Panc1 (cell line): ENCODE measurements around the gene TPRG1. TPM values are rescaled to one million over a fixed set of nuclear protein-coding genes. Genes with fewer than 3 reads are reported as not detected.

Experiments used
- ATAC-seq: fragments of 200-7000 bp; cut with Tn5 transposase; 2 replicates; pipeline ENCODE4 v1.9.1; 2020; ENCODE audit warnings: mild to moderate bottlenecking, moderate library complexity
- BruUV-seq: library from RNA; stranded (reverse); fragments of 400-500 nt; replicated peaks from 2 replicates; lab custom pipeline; 2021; lab: Mats Ljungman, UMichigan
- CTCF ChIA-PET: fragments of 300-600 bp; sonication (Branson Sonifier 250); formaldehyde crosslinking; loops from one replicate; lab custom pipeline; 2022; ENCODE audit warnings: antibody characterized with exemption; lab: Charles Lee
- POLR2A ChIA-PET: fragments of 300-600 bp; sonication (Branson Sonifier 250); formaldehyde crosslinking; loops from one replicate; lab custom pipeline; 2022; ENCODE audit warnings: antibody characterized with exemption; lab: Charles Lee
- DNase-seq: peaks from one replicate; pipeline ENCODE4 v3.0.0-alpha.2; 2010; ENCODE audit warnings: low read depth, low spot score
- H3K27ac ChIP-seq: 2 replicates; pipeline ENCODE4 v1.5.1; 2011; ENCODE audit warnings: mild to moderate bottlenecking, low read length, inconsistent platforms
- H3K27me3 ChIP-seq: fragments of 200-500 bp; sonication (Bioruptor generic); 2 replicates; pipeline ENCODE4 v1.6.0; 2014; ENCODE audit warnings: low read length, inconsistent platforms; ENCODE audit not compliant: control insufficient read depth, insufficient read depth
- H3K36me3 ChIP-seq: fragments of 200-500 bp; sonication (Bioruptor generic); 2 replicates; pipeline ENCODE4 v1.5.1; 2014; ENCODE audit warnings: inconsistent platforms, mild to moderate bottlenecking, low read length, moderate library complexity; ENCODE audit not compliant: control insufficient read depth, insufficient read depth
- H3K4me1 ChIP-seq: 2 replicates; pipeline ENCODE4 v1.5.1; 2011; ENCODE audit warnings: inconsistent platforms, mild to moderate bottlenecking, low read length, moderate library complexity; ENCODE audit not compliant: control insufficient read depth, insufficient read depth
- H3K4me3 ChIP-seq, 2 experiments: 2 replicates each; pipeline ENCODE4 v1.5.1; 2011 to 2012; ENCODE audit warnings: low read depth in 2 of 2, low read length in 2 of 2, mild to moderate bottlenecking in 2 of 2, inconsistent platforms in 1 of 2, moderate library complexity in 1 of 2
- H3K9me3 ChIP-seq: fragments of 200-500 bp; sonication (Bioruptor generic); 2 replicates; pipeline ENCODE4 v1.5.1; 2014; ENCODE audit warnings: low read depth, mild to moderate bottlenecking, inconsistent platforms, low read length, moderate library complexity; ENCODE audit not compliant: control insufficient read depth, insufficient read depth
- CTCF ChIP-seq: fragments of 450-650 bp; IDR thresholded peaks from 2 replicates; pipeline ENCODE4 v1.5.1; 2017; ENCODE audit warnings: mild to moderate bottlenecking
- POLR2AphosphoS5 ChIP-seq: IDR thresholded peaks from 2 replicates; pipeline ENCODE4 v1.6.1; 2012; ENCODE audit warnings: mild to moderate bottlenecking, low read depth, low read length, moderate library complexity
- REST ChIP-seq, 2 experiments: IDR thresholded peaks; 2 replicates each; pipeline ENCODE4 v1.6.1; 2011 to 2012; ENCODE audit warnings: low read depth in 2 of 2, control low read depth in 1 of 2, low read length in 1 of 2, mild to moderate bottlenecking in 1 of 2, moderate library complexity in 1 of 2; ENCODE audit not compliant: insufficient read depth in 1 of 2
- SIN3A ChIP-seq: IDR thresholded peaks from 2 replicates; pipeline ENCODE4 v1.6.1; 2012; ENCODE audit warnings: low read depth, mild to moderate bottlenecking, low read length, moderate library complexity, borderline replicate concordance; ENCODE audit not compliant: insufficient read depth
- TCF7L2 ChIP-seq: IDR thresholded peaks from 2 replicates; pipeline ENCODE4 v1.6.1; 2011; ENCODE audit warnings: mild to moderate bottlenecking, low read depth, low read length, inconsistent platforms
- in situ Hi-C: cut with HindIII; loops from 2 replicates; pipeline ENCODE4 v1.10.0; 2016; ENCODE audit warnings: low sequenced_read_pairs, low pct_unique_long_range_greater_than_20kb
- intact Hi-C: fragments of 100-400 bp; cut with micrococcal nuclease; formaldehyde crosslinking; loops from one replicate; pipeline ENCODE4 v1.10.0; 2022; ENCODE audit not compliant: unreplicated experiment
- total RNA-seq: library from RNA; stranded (reverse); gene quantifications from one replicate; pipeline ENCODE4 v1.2.1, GENCODE V29; 2021; ENCODE audit not compliant: unreplicated experiment

The TPRG1 gene
- total RNA-seq, 1 experiment from 2014 or later: not detected

- H3K4me1 ChIP-seq: no peaks in the 10 kb centered on the region
- in situ Hi-C loops: no loop called here
- CTCF ChIA-PET: no interaction called here
- H3K27ac ChIP-seq: no peak overlapping the region
- BruUV-seq: no TSS peak
- H3K27me3 ChIP-seq: no peaks in the 10 kb centered on the region
- DNase-seq (no peak), ATAC-seq (no peak)
- H3K9me3 ChIP-seq: no peaks in the 10 kb centered on the region
- intact Hi-C loops: no loop called here
- H3K4me3 ChIP-seq: no peak overlapping the region
- TF ChIP-seq REST (IDR thresholded peaks at IDR 0.05; ENCODE audit: insufficient read depth in 1 of 2, low read depth in 2 of 2, low read length in 1 of 2): no peak
- TF ChIP-seq POLR2AphosphoS5: no peak
- no peak for TF ChIP-seq CTCF
- no peak for TF ChIP-seq SIN3A
- TF ChIP-seq TCF7L2: no peak
- POLR2A ChIA-PET: no interaction called here
- no peaks in the 10 kb centered on the region for H3K36me3 ChIP-seq
Measured at GRCh38 chr3:189295089-189295488, 123.3 kb downstream of the TPRG1 start.

- BruUV-seq: no TSS peak
- no peaks in the 10 kb centered on the region for H3K36me3 ChIP-seq
- H3K4me1 ChIP-seq: no peaks in the 10 kb centered on the region
- no peak overlapping the region for H3K27ac ChIP-seq
- ATAC-seq (no peak), DNase-seq (no peak)
- in situ Hi-C loops (no loop called here), intact Hi-C loops (no loop called here)
- H3K27me3 ChIP-seq: no peaks in the 10 kb centered on the region
- ChIA-PET CTCF (no interaction called here), POLR2A (no interaction called here)
- no peaks in the 10 kb centered on the region for H3K9me3 ChIP-seq
- TF ChIP-seq POLR2AphosphoS5 (no peak), SIN3A (no peak), CTCF (no peak), REST (IDR thresholded peaks at IDR 0.05; ENCODE audit: insufficient read depth in 1 of 2, low read depth in 2 of 2, low read length in 1 of 2) (no peak), TCF7L2 (no peak)
- H3K4me3 ChIP-seq: no peak overlapping the region
Measured at GRCh38 chr3:189297932-189298331, 126.2 kb downstream of the TPRG1 start.
